ENCODE results near the gene MORN4. TPM values are rescaled to one million over a fixed set of nuclear protein-coding genes. Genes with fewer than 3 reads are reported as not detected.
"Not testable (repeated sequence)": the region's sequence is repeated elsewhere in the genome, so short reads cannot be mapped to it uniquely, and the experiment has no call there.

Gene MORN4
- total and polyA plus RNA-seq, 7 donors = 1.8 to 5.6 (median 3.9) TPM

- peaks cover 33% of the 10 kb centered on the region for H3K4me1 ChIP-seq
- no peak overlapping the region for H3K4me3 ChIP-seq
- intact Hi-C loops (cut with DNase I) = no loop called here
- peak overlapping the region; percentile 55 for H3K27ac ChIP-seq
- DNase-seq (peak in 1 of 2 donors; percentile 49), ATAC-seq (no peak)
- TF ChIP-seq, protein P1, sequence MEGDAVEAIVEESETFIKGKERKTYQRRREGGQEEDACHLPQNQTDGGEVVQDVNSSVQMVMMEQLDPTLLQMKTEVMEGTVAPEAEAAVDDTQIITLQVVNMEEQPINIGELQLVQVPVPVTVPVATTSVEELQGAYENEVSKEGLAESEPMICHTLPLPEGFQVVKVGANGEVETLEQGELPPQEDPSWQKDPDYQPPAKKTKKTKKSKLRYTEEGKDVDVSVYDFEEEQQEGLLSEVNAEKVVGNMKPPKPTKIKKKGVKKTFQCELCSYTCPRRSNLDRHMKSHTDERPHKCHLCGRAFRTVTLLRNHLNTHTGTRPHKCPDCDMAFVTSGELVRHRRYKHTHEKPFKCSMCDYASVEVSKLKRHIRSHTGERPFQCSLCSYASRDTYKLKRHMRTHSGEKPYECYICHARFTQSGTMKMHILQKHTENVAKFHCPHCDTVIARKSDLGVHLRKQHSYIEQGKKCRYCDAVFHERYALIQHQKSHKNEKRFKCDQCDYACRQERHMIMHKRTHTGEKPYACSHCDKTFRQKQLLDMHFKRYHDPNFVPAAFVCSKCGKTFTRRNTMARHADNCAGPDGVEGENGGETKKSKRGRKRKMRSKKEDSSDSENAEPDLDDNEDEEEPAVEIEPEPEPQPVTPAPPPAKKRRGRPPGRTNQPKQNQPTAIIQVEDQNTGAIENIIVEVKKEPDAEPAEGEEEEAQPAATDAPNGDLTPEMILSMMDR (IDR thresholded peaks at IDR 0.05) = no peak
- H3K27me3 ChIP-seq (ENCODE audit: insufficient read depth in 3 of 3, low read length in 2 of 3) = no peaks in the 10 kb centered on the region
- H3K9me3 ChIP-seq = no peaks in the 10 kb centered on the region
- 80 to 84% (median 81%) methylated on average over 9 of the region's 9 CpGs for WGBS, 3 donors
- peaks cover 0 to 61% of the 10 kb centered on the region in 2 donors for H3K36me3 ChIP-seq (ENCODE audit: insufficient read depth in 1 of 2, low read depth in 1 of 2)
Observed at GRCh38 chr10:97580421-97581367, 52.6 kb downstream of the MORN4 start.

- no peaks in the 10 kb centered on the region for H3K27me3 ChIP-seq (ENCODE audit: insufficient read depth in 3 of 3, low read length in 2 of 3)
- H3K27ac ChIP-seq = no peak overlapping the region
- H3K4me3 ChIP-seq = no peak overlapping the region
- WGBS, 3 donors = 77 to 82% (median 81%) methylated on average over 40 of the region's 40 CpGs
- no peaks in the 10 kb centered on the region for H3K9me3 ChIP-seq
- H3K4me1 ChIP-seq = peaks cover 21% of the 10 kb centered on the region
- TF ChIP-seq, protein P1 (IDR thresholded peaks at IDR 0.05) = no peak
- DNase-seq (peak in 1 of 2 donors; percentile 50), ATAC-seq (no peak)
- H3K36me3 ChIP-seq (ENCODE audit: insufficient read depth in 1 of 2, low read depth in 1 of 2) = peaks cover 0 to 61% of the 10 kb centered on the region in 2 donors
- intact Hi-C loops (cut with DNase I) = no loop called here
Observed at GRCh38 chr10:97578171-97578844, 55.0 kb downstream of the MORN4 start.

- Histone ChIP-seq H3K9me3 (no peaks in the 10 kb centered on the region), H3K36me3 (ENCODE audit: insufficient read depth in 1 of 2, low read depth in 1 of 2) (peaks cover 0 to 59% of the 10 kb centered on the region in 2 donors), H3K27me3 (ENCODE audit: insufficient read depth in 3 of 3, low read length in 2 of 3) (no peaks in the 10 kb centered on the region), H3K4me3 (no peak overlapping the region), H3K4me1 (peaks cover 19% of the 10 kb centered on the region), H3K27ac (peak overlapping the region; percentile 61)
- intact Hi-C loops (cut with DNase I) = no loop called here
- TF ChIP-seq, protein P1 (IDR thresholded peaks at IDR 0.05) = no peak
- DNase-seq (no peak), ATAC-seq (no peak)
- 78 to 82% (median 81%) methylated on average over 9 of the region's 9 CpGs for WGBS, 3 donors
Observed at GRCh38 chr10:97577701-97578100, 55.6 kb downstream of the MORN4 start.

GRCh38 chr10:97576487-97576886 is 56.8 kb downstream of the MORN4 start:
- ATAC-seq; DNase-seq; H3K9me3 ChIP-seq; intact Hi-C loops (cut with DNase I); H3K27me3 ChIP-seq (ENCODE audit: insufficient read depth in 3 of 3, low read length in 2 of 3): not testable (repeated sequence)
- Histone ChIP-seq H3K36me3 (ENCODE audit: insufficient read depth in 1 of 2, low read depth in 1 of 2) (peaks cover 0 to 47% of the 10 kb centered on the region in 2 donors), H3K4me3 (peak overlapping the region; percentile 51), H3K27ac (peak overlapping the region; percentile 89), H3K4me1 (peaks cover 31% of the 10 kb centered on the region)
- 59 to 82% (median 69%) methylated on average over 5 of the region's 5 CpGs for WGBS, 3 donors

- peak overlapping the region; percentile 51 for H3K4me3 ChIP-seq
- intact Hi-C loops (cut with DNase I) = no loop called here
- peak in 2 of 4 donors; percentile 1 for ATAC-seq
- H3K27ac ChIP-seq = peak overlapping the region; percentile 89
- TF ChIP-seq, protein P1 (IDR thresholded peaks at IDR 0.05) = no peak
- DNase-seq = no peak
- peaks cover 0 to 34% of the 10 kb centered on the region in 2 donors for H3K36me3 ChIP-seq (ENCODE audit: insufficient read depth in 1 of 2, low read depth in 1 of 2)
- WGBS, 3 donors = 54 to 76% (median 60%) methylated on average over 6 of the region's 6 CpGs
- H3K27me3 ChIP-seq (ENCODE audit: insufficient read depth in 3 of 3, low read length in 2 of 3) = no peaks in the 10 kb centered on the region
- peaks cover 42% of the 10 kb centered on the region for H3K4me1 ChIP-seq
- no peaks in the 10 kb centered on the region for H3K9me3 ChIP-seq
Observed at GRCh38 chr10:97575127-97575668, 58.1 kb downstream of the MORN4 start.
